ENCODE data around the gene GPR4. TPM values are rescaled to one million over a fixed set of nuclear protein-coding genes. Genes with fewer than 3 reads are reported as not detected.

The GPR4 gene
- total RNA-seq, 4 donors from 2014 or later, result 2.0 to 10.4 (median 5.9) TPM

- TF ChIP-seq, protein P1, sequence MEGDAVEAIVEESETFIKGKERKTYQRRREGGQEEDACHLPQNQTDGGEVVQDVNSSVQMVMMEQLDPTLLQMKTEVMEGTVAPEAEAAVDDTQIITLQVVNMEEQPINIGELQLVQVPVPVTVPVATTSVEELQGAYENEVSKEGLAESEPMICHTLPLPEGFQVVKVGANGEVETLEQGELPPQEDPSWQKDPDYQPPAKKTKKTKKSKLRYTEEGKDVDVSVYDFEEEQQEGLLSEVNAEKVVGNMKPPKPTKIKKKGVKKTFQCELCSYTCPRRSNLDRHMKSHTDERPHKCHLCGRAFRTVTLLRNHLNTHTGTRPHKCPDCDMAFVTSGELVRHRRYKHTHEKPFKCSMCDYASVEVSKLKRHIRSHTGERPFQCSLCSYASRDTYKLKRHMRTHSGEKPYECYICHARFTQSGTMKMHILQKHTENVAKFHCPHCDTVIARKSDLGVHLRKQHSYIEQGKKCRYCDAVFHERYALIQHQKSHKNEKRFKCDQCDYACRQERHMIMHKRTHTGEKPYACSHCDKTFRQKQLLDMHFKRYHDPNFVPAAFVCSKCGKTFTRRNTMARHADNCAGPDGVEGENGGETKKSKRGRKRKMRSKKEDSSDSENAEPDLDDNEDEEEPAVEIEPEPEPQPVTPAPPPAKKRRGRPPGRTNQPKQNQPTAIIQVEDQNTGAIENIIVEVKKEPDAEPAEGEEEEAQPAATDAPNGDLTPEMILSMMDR (IDR thresholded peaks at IDR 0.05; ENCODE audit: low read depth), result no peak
Measured at GRCh38 chr19:45591638-45592005, 10.4 kb downstream of the GPR4 start.

DNA sequence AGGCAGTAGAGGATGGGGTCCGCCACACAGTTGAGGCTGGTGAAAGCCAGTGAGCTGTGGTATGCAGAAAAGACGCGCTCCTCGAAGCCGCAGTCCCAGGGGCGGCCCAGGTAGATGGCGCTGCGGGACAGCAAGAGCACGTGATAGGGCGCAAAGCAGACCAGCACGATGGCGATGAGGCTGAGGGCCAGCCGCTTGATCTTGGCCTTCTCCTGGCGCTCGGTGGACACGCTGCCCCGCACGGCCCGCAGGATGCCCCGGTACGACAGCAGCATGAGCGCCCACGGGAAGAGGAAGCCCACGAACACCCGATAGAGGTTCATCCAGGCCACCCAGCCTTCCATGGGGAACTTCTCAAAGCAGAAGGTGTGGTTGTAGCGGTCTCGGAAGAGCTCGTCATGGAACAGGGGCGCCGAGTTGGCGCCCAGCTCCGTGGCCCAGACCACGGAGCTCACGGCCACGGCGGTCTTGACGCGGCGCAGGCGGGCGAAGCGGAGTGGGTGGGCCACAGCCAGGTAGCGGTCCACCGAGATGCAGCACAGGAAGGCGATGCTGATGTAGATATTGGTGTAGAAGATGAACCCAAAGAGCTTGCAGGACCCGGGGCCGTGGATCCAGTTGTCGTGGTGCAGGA is 10.9 kb downstream of the GPR4 start:
- TF ChIP-seq, protein P1 (IDR thresholded peaks at IDR 0.05; ENCODE audit: low read depth), result no peak

GRCh38 chr19:45590300-45591003 is 11.6 kb downstream of the GPR4 start:
- TF ChIP-seq, protein P1 (IDR thresholded peaks at IDR 0.05; ENCODE audit: low read depth), result no peak

GRCh38 chr19:45589768-45590167 is 12.2 kb downstream of the GPR4 start:
- TF ChIP-seq, protein P1 (IDR thresholded peaks at IDR 0.05; ENCODE audit: low read depth), result no peak

DNA sequence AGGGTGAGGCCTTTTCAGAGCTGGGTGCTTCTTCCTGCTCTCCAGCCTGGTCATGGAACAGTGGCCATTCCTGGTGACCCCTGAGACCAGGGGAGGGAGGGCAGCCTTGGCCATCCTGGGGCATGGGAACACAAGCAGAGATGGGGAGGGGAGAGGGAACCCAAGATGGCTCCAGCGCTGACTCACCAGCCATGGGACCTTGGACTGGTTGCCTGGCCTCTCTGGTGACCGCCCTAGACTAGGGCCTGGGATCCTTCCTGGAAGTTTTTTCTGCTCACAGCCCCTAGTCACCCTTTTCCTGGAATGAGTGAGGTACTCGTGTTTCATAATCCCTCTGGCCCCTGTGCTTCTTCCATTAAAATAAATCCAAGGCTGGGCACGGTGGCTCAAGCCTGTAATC is 14.1 kb downstream of the GPR4 start:
- TF ChIP-seq, protein P1 (IDR thresholded peaks at IDR 0.05; ENCODE audit: low read depth), result no peak

- TF ChIP-seq, protein P1 (IDR thresholded peaks at IDR 0.05; ENCODE audit: low read depth), result no peak
Measured at GRCh38 chr19:45585158-45585577, 16.8 kb downstream of the GPR4 start.

DNA sequence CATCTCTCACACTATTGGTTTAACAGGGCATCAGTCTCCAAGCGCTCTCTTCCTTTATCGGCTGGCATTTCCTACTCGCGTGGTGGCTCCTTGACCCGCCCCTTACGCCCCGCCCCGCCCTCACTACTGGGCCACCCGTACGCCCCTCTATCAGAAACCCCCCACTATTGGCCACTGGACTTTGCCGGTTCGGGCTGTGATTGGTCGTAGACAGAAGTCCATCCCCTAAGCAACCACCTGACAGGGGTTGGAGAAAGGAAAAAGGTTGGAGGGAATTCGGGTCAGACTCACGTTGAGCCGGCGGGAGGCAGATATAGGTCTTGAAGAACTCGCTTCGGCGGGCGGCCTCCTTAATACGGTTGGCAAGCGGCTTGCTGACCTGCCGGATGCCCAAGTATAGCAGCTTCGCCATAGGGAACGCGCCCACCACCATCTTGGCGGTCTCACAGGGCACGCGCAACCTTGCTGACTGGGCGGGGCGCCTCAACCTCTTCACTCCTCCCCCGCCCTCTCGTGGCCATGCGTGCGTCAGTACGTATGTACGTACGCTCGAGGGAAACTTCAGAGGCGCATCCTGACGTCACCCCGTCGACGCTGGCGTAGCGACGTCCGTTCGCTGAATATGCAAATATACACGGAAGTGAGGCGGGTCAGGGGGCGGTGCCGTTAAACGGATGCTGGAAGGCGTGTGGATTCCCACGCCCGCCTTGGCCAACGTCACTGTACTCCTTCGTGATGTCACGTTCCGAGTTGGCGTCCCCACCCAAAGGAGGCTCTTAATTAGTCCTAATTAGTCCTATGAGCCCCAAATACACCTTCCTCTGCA is 17.5 kb downstream of the GPR4 start, which contains the start of gene OPA3:
OPA3 (minus strand) TSS at position 471 of the 826 bp plus-strand sequence; CDS start at position 433, 38 bp downstream.
- TF ChIP-seq, protein P1 (IDR thresholded peaks at IDR 0.05; ENCODE audit: low read depth), result no peak
